HepG2 (cell line): ENCODE results near the gene BSN. TPM values are rescaled to one million over a fixed set of nuclear protein-coding genes. Genes with fewer than 3 reads are reported as not detected.
A peak's percentile ranks its signal among the peaks of the same experiment; 100 is the strongest.

Experiments
- GTF3A ChIP-seq: sonication (generic); formaldehyde crosslinking; conservative IDR thresholded peaks from 2 replicates; pipeline ENCODE4 v1.4.0; 2020; ENCODE audit warnings: mild to moderate bottlenecking, missing genetic modification reagents
- IKZF4 ChIP-seq: sonication (generic); formaldehyde crosslinking; IDR thresholded peaks from 2 replicates; pipeline ENCODE4 v1.5.1; 2020; ENCODE audit warnings: borderline replicate concordance, mild to moderate bottlenecking, low read depth, missing genetic modification reagents; ENCODE audit errors: not compliant biosample characterization
- KMT2B ChIP-seq: IDR thresholded peaks from 2 replicates; pipeline ENCODE4 v1.6.1; 2016; ENCODE audit warnings: missing genetic modification reagents, missing compliant biosample characterization
- LBX2 ChIP-seq: sonication (generic); formaldehyde crosslinking; IDR thresholded peaks from 2 replicates; pipeline ENCODE4 v1.5.0; 2020; ENCODE audit warnings: missing genetic modification reagents, mild to moderate bottlenecking, borderline replicate concordance
- MTF1 ChIP-seq: sonication (generic); formaldehyde crosslinking; IDR thresholded peaks from 2 replicates; pipeline ENCODE4 v1.5.0; 2020; ENCODE audit warnings: missing genetic modification reagents
- NBN ChIP-seq: fragments of 450-650 bp; conservative IDR thresholded peaks from 2 replicates; pipeline ENCODE4 v1.6.1; 2017
- RAD51 ChIP-seq: fragments of 450-650 bp; IDR thresholded peaks from 2 replicates; pipeline ENCODE4 v1.6.1; 2016; ENCODE audit warnings: borderline replicate concordance
- SMAD1 ChIP-seq: sonication (generic); formaldehyde crosslinking; IDR thresholded peaks from 2 replicates; pipeline ENCODE4 v1.4.0; 2020; ENCODE audit warnings: missing genetic modification reagents, low read depth, mild to moderate bottlenecking, borderline replicate concordance
- SNAI1 ChIP-seq: sonication (generic); formaldehyde crosslinking; IDR thresholded peaks from 2 replicates; pipeline ENCODE4 v1.5.0; 2020; ENCODE audit warnings: mild to moderate bottlenecking, missing genetic modification reagents, borderline replicate concordance
- SP4 ChIP-seq: sonication (generic); formaldehyde crosslinking; IDR thresholded peaks from 2 replicates; pipeline ENCODE4 v1.8.1; 2023; ENCODE audit warnings: mild to moderate bottlenecking, missing genetic modification reagents
- ZMAT3 ChIP-seq: sonication (generic); formaldehyde crosslinking; conservative IDR thresholded peaks from 2 replicates; pipeline ENCODE4 v1.7.0; 2021; ENCODE audit warnings: missing genetic modification reagents
- ZMYM3 ChIP-seq: sonication (generic); formaldehyde crosslinking; IDR thresholded peaks from 2 replicates; pipeline ENCODE4 v1.5.1; 2020; ENCODE audit warnings: mild to moderate bottlenecking, missing genetic modification reagents
- ZNF44 ChIP-seq: sonication (generic); formaldehyde crosslinking; IDR thresholded peaks from 2 replicates; pipeline ENCODE4 v1.5.1; 2020; ENCODE audit warnings: mild to moderate bottlenecking, missing genetic modification reagents
- ZNF460 ChIP-seq: sonication (generic); formaldehyde crosslinking; IDR thresholded peaks from 2 replicates; pipeline ENCODE4 v1.5.1; 2020; ENCODE audit warnings: missing genetic modification reagents, mild to moderate bottlenecking, borderline replicate concordance
- ZNF501 ChIP-seq: sonication (generic); formaldehyde crosslinking; IDR thresholded peaks from 2 replicates; pipeline ENCODE4 v1.5.1; 2020; ENCODE audit warnings: mild to moderate bottlenecking, moderate library complexity, missing genetic modification reagents
- ZNF564 ChIP-seq: sonication (generic); formaldehyde crosslinking; IDR thresholded peaks from 2 replicates; pipeline ENCODE4 v1.8.1; 2023; ENCODE audit warnings: mild to moderate bottlenecking, missing genetic modification reagents
- ZNF605 ChIP-seq: sonication (generic); formaldehyde crosslinking; IDR thresholded peaks from 2 replicates; pipeline ENCODE4 v1.8.0; 2022; ENCODE audit warnings: mild to moderate bottlenecking, missing genetic modification reagents
- ZSCAN30 ChIP-seq: sonication (generic); formaldehyde crosslinking; IDR thresholded peaks from 2 replicates; pipeline ENCODE4 v1.5.0; 2020; ENCODE audit warnings: mild to moderate bottlenecking, missing genetic modification reagents
- polyA plus RNA-seq, 8 experiments: library from polyadenylated mRNA; depleted of rRNA in 3 of 8; stranded (reverse) in 7 of 8; unstranded in 1 of 8; fragments of >200 nt; fragmentation: Illumina TruSeq in 4 of 8; extraction: Trizol in 4 of 8; gene quantifications; 2 replicates each; pipeline versions ENCODE4 v1.2.1 to v1.2.3, GENCODE V29; 2011 to 2016; ENCODE audit warnings: low read depth in 4 of 8, missing spikeins in 1 of 8, mixed read lengths in 1 of 8; ENCODE audit not compliant: insufficient read depth in 1 of 8
- total RNA-seq, 5 experiments: library from RNA; depleted of rRNA; stranded (reverse); fragments of >200 nt; fragmentation: Illumina TruSeq; extraction: Trizol; gene quantifications; 2 replicates each; pipeline ENCODE4 v1.2.3, GENCODE V29; 2016; ENCODE audit warnings: low read depth in 1 of 5
- TF ChIP-seq, protein P1 (sequence below): sonication (generic); formaldehyde crosslinking; IDR thresholded peaks from 2 replicates; pipeline ENCODE4 v1.4.0; 2020; ENCODE audit warnings: mild to moderate bottlenecking, missing genetic modification reagents
- TF ChIP-seq, protein P2 (sequence below): sonication (generic); formaldehyde crosslinking; IDR thresholded peaks from 2 replicates; pipeline ENCODE4 v1.5.0; 2020; ENCODE audit warnings: mild to moderate bottlenecking, missing genetic modification reagents
- TF ChIP-seq, protein P3 (sequence below): sonication (generic); formaldehyde crosslinking; IDR thresholded peaks from 2 replicates; pipeline ENCODE4 v1.8.0; 2022; ENCODE audit warnings: missing genetic modification reagents, low read depth, mild to moderate bottlenecking, borderline replicate concordance
- TF ChIP-seq, protein P4 (sequence below): sonication (generic); formaldehyde crosslinking; IDR thresholded peaks from 2 replicates; pipeline ENCODE4 v1.5.0; 2020; ENCODE audit warnings: missing genetic modification reagents

BSN gene
- total and polyA plus RNA-seq, 2 of the 13 experiments (the other 11 are each of a cell fraction or from before 2014, with no cell fraction given), result 0.42 to 0.86 TPM

GRCh38 chr3:49665822-49666519 lies 111.7 kb downstream of the BSN start (continued):
- no peak for TF ChIP-seq RAD51
- no peak for TF ChIP-seq ZNF564
- TF ChIP-seq ZNF605 (CRISPR knock-in tag), result no peak
- TF ChIP-seq ZMYM3 (CRISPR knock-in tag), result no peak
- TF ChIP-seq GTF3A (CRISPR knock-in tag), result no peak
- no peak for TF ChIP-seq ZMAT3 (CRISPR knock-in tag)
- TF ChIP-seq IKZF4, result no peak
- TF ChIP-seq, protein P1, sequence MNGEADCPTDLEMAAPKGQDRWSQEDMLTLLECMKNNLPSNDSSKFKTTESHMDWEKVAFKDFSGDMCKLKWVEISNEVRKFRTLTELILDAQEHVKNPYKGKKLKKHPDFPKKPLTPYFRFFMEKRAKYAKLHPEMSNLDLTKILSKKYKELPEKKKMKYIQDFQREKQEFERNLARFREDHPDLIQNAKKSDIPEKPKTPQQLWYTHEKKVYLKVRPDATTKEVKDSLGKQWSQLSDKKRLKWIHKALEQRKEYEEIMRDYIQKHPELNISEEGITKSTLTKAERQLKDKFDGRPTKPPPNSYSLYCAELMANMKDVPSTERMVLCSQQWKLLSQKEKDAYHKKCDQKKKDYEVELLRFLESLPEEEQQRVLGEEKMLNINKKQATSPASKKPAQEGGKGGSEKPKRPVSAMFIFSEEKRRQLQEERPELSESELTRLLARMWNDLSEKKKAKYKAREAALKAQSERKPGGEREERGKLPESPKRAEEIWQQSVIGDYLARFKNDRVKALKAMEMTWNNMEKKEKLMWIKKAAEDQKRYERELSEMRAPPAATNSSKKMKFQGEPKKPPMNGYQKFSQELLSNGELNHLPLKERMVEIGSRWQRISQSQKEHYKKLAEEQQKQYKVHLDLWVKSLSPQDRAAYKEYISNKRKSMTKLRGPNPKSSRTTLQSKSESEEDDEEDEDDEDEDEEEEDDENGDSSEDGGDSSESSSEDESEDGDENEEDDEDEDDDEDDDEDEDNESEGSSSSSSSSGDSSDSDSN (CRISPR knock-in tag), result peak; percentile 60
- TF ChIP-seq SMAD1 (CRISPR knock-in tag), result 0 out of 2 replicates have a peak, but pooled peaks have one; percentile 57
- TF ChIP-seq, protein P2, sequence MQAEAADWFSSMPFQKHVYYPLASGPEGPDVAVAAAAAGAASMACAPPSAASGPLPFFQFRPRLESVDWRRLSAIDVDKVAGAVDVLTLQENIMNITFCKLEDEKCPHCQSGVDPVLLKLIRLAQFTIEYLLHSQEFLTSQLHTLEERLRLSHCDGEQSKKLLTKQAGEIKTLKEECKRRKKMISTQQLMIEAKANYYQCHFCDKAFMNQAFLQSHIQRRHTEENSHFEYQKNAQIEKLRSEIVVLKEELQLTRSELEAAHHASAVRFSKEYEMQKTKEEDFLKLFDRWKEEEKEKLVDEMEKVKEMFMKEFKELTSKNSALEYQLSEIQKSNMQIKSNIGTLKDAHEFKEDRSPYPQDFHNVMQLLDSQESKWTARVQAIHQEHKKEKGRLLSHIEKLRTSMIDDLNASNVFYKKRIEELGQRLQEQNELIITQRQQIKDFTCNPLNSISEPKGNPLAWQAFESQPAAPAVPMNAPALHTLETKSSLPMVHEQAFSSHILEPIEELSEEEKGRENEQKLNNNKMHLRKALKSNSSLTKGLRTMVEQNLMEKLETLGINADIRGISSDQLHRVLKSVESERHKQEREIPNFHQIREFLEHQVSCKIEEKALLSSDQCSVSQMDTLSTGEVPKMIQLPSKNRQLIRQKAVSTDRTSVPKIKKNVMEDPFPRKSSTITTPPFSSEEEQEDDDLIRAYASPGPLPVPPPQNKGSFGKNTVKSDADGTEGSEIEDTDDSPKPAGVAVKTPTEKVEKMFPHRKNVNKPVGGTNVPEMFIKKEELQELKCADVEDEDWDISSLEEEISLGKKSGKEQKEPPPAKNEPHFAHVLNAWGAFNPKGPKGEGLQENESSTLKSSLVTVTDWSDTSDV (CRISPR knock-in tag), result no peak
- peak; percentile 65 for TF ChIP-seq ZNF501 (CRISPR knock-in tag)
- TF ChIP-seq, protein P3, sequence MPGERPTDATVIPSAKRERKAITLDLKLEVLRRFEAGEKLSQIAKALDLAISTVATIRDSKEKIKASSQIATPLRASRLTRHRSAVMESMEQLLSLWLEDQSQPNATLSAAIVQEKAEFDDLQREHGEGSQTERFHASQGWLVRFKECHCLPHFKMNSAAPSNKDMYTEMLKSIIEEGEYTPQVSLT (CRISPR knock-in tag), result no peak
- TF ChIP-seq, protein P4, sequence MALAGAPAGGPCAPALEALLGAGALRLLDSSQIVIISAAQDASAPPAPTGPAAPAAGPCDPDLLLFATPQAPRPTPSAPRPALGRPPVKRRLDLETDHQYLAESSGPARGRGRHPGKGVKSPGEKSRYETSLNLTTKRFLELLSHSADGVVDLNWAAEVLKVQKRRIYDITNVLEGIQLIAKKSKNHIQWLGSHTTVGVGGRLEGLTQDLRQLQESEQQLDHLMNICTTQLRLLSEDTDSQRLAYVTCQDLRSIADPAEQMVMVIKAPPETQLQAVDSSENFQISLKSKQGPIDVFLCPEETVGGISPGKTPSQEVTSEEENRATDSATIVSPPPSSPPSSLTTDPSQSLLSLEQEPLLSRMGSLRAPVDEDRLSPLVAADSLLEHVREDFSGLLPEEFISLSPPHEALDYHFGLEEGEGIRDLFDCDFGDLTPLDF, result no peak
- no peak for TF ChIP-seq SP4 (CRISPR knock-in tag)
- TF ChIP-seq SNAI1, result no peak
- TF ChIP-seq ZNF44, result no peak
- no peak for TF ChIP-seq KMT2B (CRISPR knock-in tag)
- no peak for TF ChIP-seq NBN
- no peak for TF ChIP-seq ZSCAN30 (CRISPR knock-in tag)
- no peak for TF ChIP-seq LBX2
- TF ChIP-seq MTF1 (CRISPR knock-in tag), result no peak
- TF ChIP-seq ZNF460 (CRISPR knock-in tag), result no peak
